H9 (cell line): ENCODE measurements around the gene TRIM39. TPM values are rescaled to one million over a fixed set of nuclear protein-coding genes. Genes with fewer than 3 reads are reported as not detected.

ENCODE experiments used
- DNase-seq: peaks from one replicate; pipeline ENCODE4 v3.0.0-alpha.2; 2017
- H2AFZ ChIP-seq: one replicate; pipeline ENCODE4 v1.6.1; 2013; ENCODE audit warnings: mild to moderate bottlenecking, low read length, control low read depth, moderate library complexity
- H2AK5ac ChIP-seq: 2 replicates; pipeline ENCODE4 v1.6.1; 2013; ENCODE audit warnings: low read length, control low read depth, mixed read lengths; ENCODE audit not compliant: insufficient read length
- H2BK120ac ChIP-seq: one replicate; pipeline ENCODE4 v1.6.1; 2013; ENCODE audit warnings: low read depth, mild to moderate bottlenecking, low read length, control low read depth, inconsistent platforms; ENCODE audit not compliant: poor library complexity, severe bottlenecking
- H2BK12ac ChIP-seq: 2 replicates; pipeline ENCODE4 v1.6.1; 2013; ENCODE audit warnings: low read length, control low read depth, mixed read lengths, low read depth; ENCODE audit not compliant: insufficient read length
- H2BK15ac ChIP-seq: 2 replicates; pipeline ENCODE4 v1.6.1; 2013; ENCODE audit warnings: low read depth, low read length, control low read depth
- H2BK20ac ChIP-seq: one replicate; pipeline ENCODE4 v1.6.1; 2013; ENCODE audit warnings: low read depth, mild to moderate bottlenecking, low read length, control low read depth, inconsistent platforms; ENCODE audit not compliant: poor library complexity, severe bottlenecking
- H2BK5ac ChIP-seq: 2 replicates; pipeline ENCODE4 v1.6.1; 2013; ENCODE audit warnings: low read length, control low read depth, mixed read lengths; ENCODE audit not compliant: insufficient read length
- H3K14ac ChIP-seq: 2 replicates; pipeline ENCODE4 v1.6.1; 2013; ENCODE audit warnings: low read length, control low read depth; ENCODE audit not compliant: insufficient read depth
- H3K18ac ChIP-seq: 2 replicates; pipeline ENCODE4 v1.6.1; 2013; ENCODE audit warnings: low read depth, mild to moderate bottlenecking, mixed read lengths, low read length, control low read depth; ENCODE audit not compliant: insufficient read length
- H3K23ac ChIP-seq: 2 replicates; pipeline ENCODE4 v1.6.1; 2013; ENCODE audit warnings: low read length, control low read depth, mixed read lengths, low read depth; ENCODE audit not compliant: insufficient read length
- H3K23me2 ChIP-seq: 2 replicates; pipeline ENCODE4 v1.6.1; 2013; ENCODE audit warnings: low read depth, mild to moderate bottlenecking, mixed read lengths, low read length, control low read depth; ENCODE audit not compliant: insufficient read length, poor library complexity, severe bottlenecking
- H3K27ac ChIP-seq: 2 replicates; pipeline ENCODE4 v1.5.1; 2013; ENCODE audit warnings: low read length, control low read depth, mixed read lengths, low read depth; ENCODE audit not compliant: insufficient read length
- H3K27me3 ChIP-seq: 2 replicates; pipeline ENCODE4 v1.6.1; 2013; ENCODE audit warnings: low read length, control low read depth, inconsistent platforms; ENCODE audit not compliant: insufficient read depth
- H3K4ac ChIP-seq: 2 replicates; pipeline ENCODE4 v1.6.1; 2013; ENCODE audit warnings: low read depth, mild to moderate bottlenecking, control low read depth, inconsistent platforms, low read length, moderate library complexity
- H3K4me1 ChIP-seq: 2 replicates; pipeline ENCODE4 v1.6.1; 2013; ENCODE audit warnings: low read length, control low read depth, inconsistent platforms; ENCODE audit not compliant: insufficient read depth
- H3K4me2 ChIP-seq: 2 replicates; pipeline ENCODE4 v1.6.1; 2013; ENCODE audit warnings: low read length, control low read depth, mixed read lengths; ENCODE audit not compliant: insufficient read length, insufficient read depth
- H3K56ac ChIP-seq: 2 replicates; pipeline ENCODE4 v1.6.1; 2013; ENCODE audit warnings: low read depth, mild to moderate bottlenecking, mixed read lengths, low read length, control low read depth; ENCODE audit not compliant: insufficient read length
- H3K79me1 ChIP-seq: 2 replicates; pipeline ENCODE4 v1.6.1; 2013; ENCODE audit warnings: low read depth, mild to moderate bottlenecking, moderate library complexity, low read length, control low read depth, inconsistent platforms; ENCODE audit not compliant: insufficient read depth, poor library complexity, severe bottlenecking
- H3K79me2 ChIP-seq: 2 replicates; pipeline ENCODE4 v1.6.1; 2013; ENCODE audit warnings: low read length, control low read depth, inconsistent platforms; ENCODE audit not compliant: insufficient read depth
- H3K9ac ChIP-seq: 2 replicates; pipeline ENCODE4 v1.6.1; 2013; ENCODE audit warnings: low read length, control low read depth, mixed read lengths; ENCODE audit not compliant: insufficient read length; ENCODE audit errors: extremely low read depth
- H3K9me3 ChIP-seq: one replicate; pipeline ENCODE4 v1.6.1; 2013; ENCODE audit warnings: low read depth, low read length, inconsistent platforms; ENCODE audit not compliant: control insufficient read depth
- H3T11ph ChIP-seq: one replicate; pipeline ENCODE4 v1.6.1; 2013; ENCODE audit warnings: mild to moderate bottlenecking, low read length, control low read depth, inconsistent platforms
- H4K20me1 ChIP-seq: one replicate; pipeline ENCODE4 v1.6.1; 2013; ENCODE audit not compliant: control insufficient read depth, insufficient read length, insufficient read depth
- H4K5ac ChIP-seq: 2 replicates; pipeline ENCODE4 v1.6.1; 2013; ENCODE audit warnings: low read depth, mild to moderate bottlenecking, mixed read lengths, low read length, control low read depth; ENCODE audit not compliant: insufficient read length
- H4K8ac ChIP-seq: replicated peaks from 2 replicates; pipeline ENCODE4 v1.6.1; 2013; ENCODE audit warnings: low read length, control low read depth, mixed read lengths, low read depth; ENCODE audit not compliant: insufficient read length
- H4K91ac ChIP-seq: 2 replicates; pipeline ENCODE4 v1.6.1; 2013; ENCODE audit warnings: low read depth, mild to moderate bottlenecking, moderate library complexity, mixed read lengths, low read length, control low read depth; ENCODE audit not compliant: insufficient read length
- H3K27ac Mint-ChIP-seq, 3 experiments: 2 replicates in 2 of 3; 3 replicates in 1 of 3; pipeline ENCODE4 v1.8.0; 2020 to 2021; ENCODE audit warnings: mixed read lengths in 3 of 3, mild to moderate bottlenecking in 1 of 3, moderate library complexity in 1 of 3
- H3K27me3 Mint-ChIP-seq: 2 replicates; pipeline ENCODE4 v1.8.0; 2021; ENCODE audit warnings: low read depth, mild to moderate bottlenecking, moderate library complexity, mixed read lengths
- H3K36me3 Mint-ChIP-seq, 3 experiments: 2 replicates in 2 of 3; 3 replicates in 1 of 3; pipeline ENCODE4 v1.8.0; 2020 to 2021; ENCODE audit warnings: low read depth in 3 of 3, mixed read lengths in 3 of 3; ENCODE audit not compliant: insufficient read depth in 1 of 3
- H3K4me1 Mint-ChIP-seq, 2 experiments: 2 replicates each; pipeline ENCODE4 v1.8.0; 2020; ENCODE audit warnings: mixed read lengths in 2 of 2
- H3K4me3 Mint-ChIP-seq, 2 experiments: 2 replicates in 1 of 2; 3 replicates in 1 of 2; pipeline ENCODE4 v1.8.0; 2020 to 2021; ENCODE audit warnings: mild to moderate bottlenecking in 2 of 2, mixed read lengths in 2 of 2, moderate library complexity in 1 of 2
- H3K9me3 Mint-ChIP-seq, 2 experiments: 2 replicates in 1 of 2; 3 replicates in 1 of 2; pipeline ENCODE4 v1.8.0; 2020; ENCODE audit warnings: mild to moderate bottlenecking in 2 of 2, mixed read lengths in 2 of 2, moderate library complexity in 1 of 2
- CTCF ChIP-seq: fragments of 200-600 bp; sonication (generic); conservative IDR thresholded peaks from 3 replicates; pipeline ENCODE4 v1.8.0; 2021; ENCODE audit warnings: antibody characterized with exemption, mild to moderate bottlenecking
- WGBS: extraction: QIAGEN DNeasy Blood & Tissue Kit; methylation state at CpG from one replicate; pipeline ENCODE4 v1.1.7; 2013; ENCODE audit warnings: missing lambda C conversion rate, low lambda C conversion rate, mixed read lengths; ENCODE audit not compliant: insufficient read length; ENCODE audit errors: extremely low coverage; 5-methylcytosine and 5-hydroxymethylcytosine counted together
- total RNA-seq: library from RNA; stranded (reverse); gene quantifications from 2 replicates; pipeline ENCODE4 v1.2.1, GENCODE V29; 2021

TRIM39 gene
- total RNA-seq, 1 experiment from 2014 or later = 26.2 TPM

GRCh38 chr6:30345852-30346251, 19.1 kb downstream of the TRIM39 start:
- H2BK20ac ChIP-seq = no peak overlapping the region
- no peak overlapping the region for H3K14ac ChIP-seq
- no peak overlapping the region for H2BK120ac ChIP-seq
- Mint-ChIP-seq H3K27ac (peak overlapping the region in 1 of 3 experiments; percentile 20; a peak in 2 of 7 replicates), H3K4me3 (peak overlapping the region; percentile 90 to 92), H3K36me3 (peaks cover 4 to 33% (median 28%) of the 10 kb centered on the region in 3 experiments), H3K27me3 (no peaks in the 10 kb centered on the region; the same call in 1 of the 2 replicates), H3K4me1 (peaks cover 10% of the 10 kb centered on the region in 2 experiments), H3K9me3 (no peaks in the 10 kb centered on the region)
- H3K4me1 ChIP-seq = no peaks in the 10 kb centered on the region
- no peak overlapping the region for H3T11ph ChIP-seq
- TF ChIP-seq CTCF = no peak
- H2AK5ac ChIP-seq = no peak overlapping the region
- no peak overlapping the region for H3K23ac ChIP-seq
- H3K4ac ChIP-seq = no peak overlapping the region
- H2BK15ac ChIP-seq = no peak overlapping the region
- no peak overlapping the region for H2BK12ac ChIP-seq
- no peak overlapping the region for H3K56ac ChIP-seq
- H3K27me3 ChIP-seq = no peaks in the 10 kb centered on the region
- no peak overlapping the region for H3K9ac ChIP-seq
- no peak overlapping the region for H4K5ac ChIP-seq
- no peak overlapping the region for H3K18ac ChIP-seq
- no peak overlapping the region for H4K8ac ChIP-seq
- H4K91ac ChIP-seq = no peak overlapping the region
- DNase-seq = no peak
- no peaks in the 10 kb centered on the region for H3K79me2 ChIP-seq
- no peak overlapping the region for H2AFZ ChIP-seq
- H3K9me3 ChIP-seq = no peaks in the 10 kb centered on the region
- no peaks in the 10 kb centered on the region for H3K23me2 ChIP-seq
- WGBS = no CpG with 5 or more reads among the region's 4 CpGs
- H3K79me1 ChIP-seq = no peaks in the 10 kb centered on the region
- H3K27ac ChIP-seq = no peak overlapping the region
- H3K4me2 ChIP-seq = peak overlapping the region; percentile 61
- no peak overlapping the region for H2BK5ac ChIP-seq
- H4K20me1 ChIP-seq = no peaks in the 10 kb centered on the region
